Neural progenitor cell (in vitro differentiated cells): ENCODE data around the gene EDC3. TPM values are rescaled to one million over a fixed set of nuclear protein-coding genes. Genes with fewer than 3 reads are reported as not detected.

Source experiments
- DNase-seq: peaks from one replicate; pipeline ENCODE4 v3.0.0-alpha.2; 2016; ENCODE audit warnings: low spot score
- H2AFZ ChIP-seq: fragments of 200-600 bp; sonication (generic); replicated peaks from 2 replicates; pipeline ENCODE4 v1.6.1; 2016; ENCODE audit warnings: antibody characterized with exemption
- H3F3A ChIP-seq: fragments of 200-600 bp; sonication (generic); 2 replicates; pipeline ENCODE4 v1.6.1; 2016; ENCODE audit warnings: antibody characterized with exemption, low read depth
- H3K27ac ChIP-seq: fragments of 200-600 bp; sonication (generic); 2 replicates; pipeline ENCODE4 v1.5.1; 2016; ENCODE audit warnings: mild to moderate bottlenecking
- H3K27me3 ChIP-seq: fragments of 200-600 bp; sonication (generic); 2 replicates; pipeline ENCODE4 v1.6.1; 2016; ENCODE audit warnings: mild to moderate bottlenecking, moderate library complexity
- H3K36me3 ChIP-seq: fragments of 200-600 bp; sonication (generic); 2 replicates; pipeline ENCODE4 v1.5.1; 2016
- H3K4me1 ChIP-seq: fragments of 200-600 bp; sonication (generic); 2 replicates; pipeline ENCODE4 v1.6.1; 2016; ENCODE audit warnings: mixed run types
- H3K4me2 ChIP-seq: fragments of 200-600 bp; sonication (generic); 2 replicates; pipeline ENCODE4 v1.6.1; 2016
- H3K4me3 ChIP-seq: fragments of 200-600 bp; sonication (generic); 2 replicates; pipeline ENCODE4 v1.5.1; 2016
- H3K79me2 ChIP-seq: fragments of 200-600 bp; sonication (generic); 2 replicates; pipeline ENCODE4 v1.6.1; 2016; ENCODE audit warnings: low read depth
- H3K9ac ChIP-seq: fragments of 200-600 bp; sonication (generic); 2 replicates; pipeline ENCODE4 v1.6.1; 2016
- H3K9me3 ChIP-seq: fragments of 200-600 bp; sonication (generic); 2 replicates; pipeline ENCODE4 v1.5.1; 2016; ENCODE audit warnings: low read depth
- H4K20me1 ChIP-seq: fragments of 200-600 bp; sonication (generic); 2 replicates; pipeline ENCODE4 v1.6.1; 2016; ENCODE audit warnings: low read depth
- H3K27ac Mint-ChIP-seq: 3 replicates; pipeline ENCODE4 v1.8.0; 2021; ENCODE audit warnings: mixed read lengths
- H3K27me3 Mint-ChIP-seq: 2 replicates; pipeline ENCODE4 v1.8.0; 2022; ENCODE audit warnings: low read depth, mild to moderate bottlenecking, inconsistent platforms, moderate library complexity, mixed read lengths; ENCODE audit not compliant: insufficient read depth
- H3K36me3 Mint-ChIP-seq: 3 replicates; pipeline ENCODE4 v1.8.0; 2021; ENCODE audit warnings: mixed read lengths
- H3K4me1 Mint-ChIP-seq: 3 replicates; pipeline ENCODE4 v1.8.0; 2021; ENCODE audit warnings: mixed read lengths
- H3K4me3 Mint-ChIP-seq: 3 replicates; pipeline ENCODE4 v1.8.0; 2021; ENCODE audit warnings: mild to moderate bottlenecking, moderate library complexity, mixed read lengths
- H3K9me3 Mint-ChIP-seq: 3 replicates; pipeline ENCODE4 v1.8.0; 2020; ENCODE audit warnings: mixed read lengths
- CTCF ChIP-seq: fragments of 200-600 bp; sonication (generic); IDR thresholded peaks from 2 replicates; pipeline ENCODE4 v1.5.1; 2017; ENCODE audit warnings: antibody characterized with exemption, mild to moderate bottlenecking
- EZH2 ChIP-seq: fragments of 200-600 bp; sonication (generic); IDR thresholded peaks from 2 replicates; pipeline ENCODE4 v1.6.1; 2017; ENCODE audit warnings: antibody characterized with exemption, mild to moderate bottlenecking, moderate library complexity
- EZH2phosphoT487 ChIP-seq: fragments of 200-600 bp; sonication (generic); IDR thresholded peaks from 2 replicates; pipeline ENCODE4 v1.6.1; 2017; ENCODE audit warnings: antibody characterized with exemption
- total RNA-seq: library from RNA; depleted of rRNA; stranded (reverse); fragments of >200 nt; gene quantifications from 2 replicates; pipeline ENCODE4 v1.2.3, GENCODE V29; 2015; ENCODE audit warnings: low replicate concordance

The EDC3 gene
- total RNA-seq, 1 donor from 2014 or later, result 24.4 TPM

GRCh38 chr15:74722591-74722990 lies 26.8 kb upstream of the EDC3 start:
- no peak overlapping the region for H3K27ac Mint-ChIP-seq
- peaks cover 5% of the 10 kb centered on the region for H3K9me3 Mint-ChIP-seq
- H3K27me3 Mint-ChIP-seq, result peaks cover 19% of the 10 kb centered on the region

GRCh38 chr15:74716651-74717050 lies 20.8 kb upstream of the EDC3 start:
- H3K36me3 ChIP-seq, result no peaks in the 10 kb centered on the region
- no peaks in the 10 kb centered on the region for H3K9me3 ChIP-seq
- no peak overlapping the region for H3K27ac Mint-ChIP-seq
- H3K4me1 Mint-ChIP-seq, result no peaks in the 10 kb centered on the region
- no peak overlapping the region for H3K9ac ChIP-seq
- H3K4me2 ChIP-seq, result no peak overlapping the region
- H3K4me3 ChIP-seq, result no peak overlapping the region
- peaks cover 29% of the 10 kb centered on the region for H3F3A ChIP-seq
- no peak overlapping the region for H3K4me3 Mint-ChIP-seq
- no peak overlapping the region for H3K27ac ChIP-seq
- peaks cover 8% of the 10 kb centered on the region for H3K27me3 ChIP-seq
- no peaks in the 10 kb centered on the region for H3K36me3 Mint-ChIP-seq
- no peak overlapping the region for H2AFZ ChIP-seq
- peaks cover 3% of the 10 kb centered on the region for H3K27me3 Mint-ChIP-seq
- no peaks in the 10 kb centered on the region for H3K79me2 ChIP-seq
- H3K9me3 Mint-ChIP-seq, result no peaks in the 10 kb centered on the region
- no peak for DNase-seq
- no peak for TF ChIP-seq EZH2
- no peak for TF ChIP-seq EZH2phosphoT487
- no peak for TF ChIP-seq CTCF
- no peaks in the 10 kb centered on the region for H4K20me1 ChIP-seq
- H3K4me1 ChIP-seq, result no peaks in the 10 kb centered on the region

More at GRCh38 chr15:74722591-74722990, 26.8 kb upstream of the EDC3 start:
- Histone ChIP-seq H3K27ac (no peak overlapping the region), H3K4me1 (no peaks in the 10 kb centered on the region), H3K36me3 (no peaks in the 10 kb centered on the region), H4K20me1 (no peaks in the 10 kb centered on the region), H3F3A (peaks cover 12% of the 10 kb centered on the region), H3K79me2 (no peaks in the 10 kb centered on the region), H2AFZ (no peak overlapping the region), H3K4me3 (no peak overlapping the region), H3K9me3 (no peaks in the 10 kb centered on the region), H3K4me2 (no peak overlapping the region), H3K9ac (no peak overlapping the region), H3K27me3 (peaks cover 51% of the 10 kb centered on the region)
- no peak for DNase-seq
- TF ChIP-seq EZH2, result no peak
- no peak for TF ChIP-seq EZH2phosphoT487
- TF ChIP-seq CTCF, result no peak
- H3K4me1 Mint-ChIP-seq, result peaks cover 9% of the 10 kb centered on the region
- H3K4me3 Mint-ChIP-seq, result no peak overlapping the region
- no peaks in the 10 kb centered on the region for H3K36me3 Mint-ChIP-seq

- Histone ChIP-seq H4K20me1 (no peaks in the 10 kb centered on the region), H3K4me3 (no peak overlapping the region), H2AFZ (no peak overlapping the region), H3K27ac (no peak overlapping the region), H3K9ac (no peak overlapping the region), H3F3A (peaks cover 29% of the 10 kb centered on the region), H3K36me3 (no peaks in the 10 kb centered on the region), H3K9me3 (no peaks in the 10 kb centered on the region), H3K79me2 (no peaks in the 10 kb centered on the region), H3K4me1 (no peaks in the 10 kb centered on the region), H3K4me2 (no peak overlapping the region), H3K27me3 (peaks cover 40% of the 10 kb centered on the region)
- no peaks in the 10 kb centered on the region for H3K9me3 Mint-ChIP-seq
- H3K27me3 Mint-ChIP-seq, result peaks cover 6% of the 10 kb centered on the region
- no peak overlapping the region for H3K4me3 Mint-ChIP-seq
- no peaks in the 10 kb centered on the region for H3K4me1 Mint-ChIP-seq
- TF ChIP-seq EZH2phosphoT487, result no peak
- no peak for TF ChIP-seq EZH2
- no peak for TF ChIP-seq CTCF
- no peaks in the 10 kb centered on the region for H3K36me3 Mint-ChIP-seq
- no peak overlapping the region for H3K27ac Mint-ChIP-seq
- DNase-seq, result no peak
Observed at GRCh38 chr15:74712311-74712710, 16.5 kb upstream of the EDC3 start.
